Measurements from ENCODE around the gene AMER2. TPM values are rescaled to one million over a fixed set of nuclear protein-coding genes. Genes with fewer than 3 reads are reported as not detected.

AMER2 gene
- total RNA-seq, 4 donors from 2014 or later: 0.09 to 2.4 TPM; not detected in 2

- no peak for TF ChIP-seq POLR2A (IDR thresholded peaks at IDR 0.05)
- no peak for TF ChIP-seq CTCF (IDR thresholded peaks at IDR 0.05)
- Histone ChIP-seq H3K27ac (no peak overlapping the region), H3K36me3 (no peaks in the 10 kb centered on the region), H3K9me3 (no peaks in the 10 kb centered on the region), H3K4me1 (no peaks in the 10 kb centered on the region), H3K4me3 (no peak overlapping the region), H3K27me3 (peaks cover 0 to 23% of the 10 kb centered on the region in 2 donors)
- intact Hi-C loops (cut with DNase I; ENCODE audit: low total_unique reads): no loop called here
- no peak for DNase-seq
Observed at GRCh38 chr13:25174304-25174703, 2.2 kb upstream of the AMER2 start.

GRCh38 chr13:25172303-25172630, 179 bp upstream of the AMER2 start:
- Histone ChIP-seq H3K36me3 (no peaks in the 10 kb centered on the region), H3K9me3 (no peaks in the 10 kb centered on the region), H3K27ac (no peak overlapping the region), H3K4me3 (no peak overlapping the region), H3K27me3 (peaks cover 0 to 23% of the 10 kb centered on the region in 2 donors), H3K4me1 (no peaks in the 10 kb centered on the region)
- TF ChIP-seq CTCF (IDR thresholded peaks at IDR 0.05) (no peak), POLR2A (IDR thresholded peaks at IDR 0.05) (no peak)
- no peak for DNase-seq
- intact Hi-C loops (cut with DNase I; ENCODE audit: low total_unique reads): no loop called here

GRCh38 chr13:25171170-25171516, 945 bp downstream of the AMER2 start:
- H3K27me3 ChIP-seq: peaks cover 0 to 23% of the 10 kb centered on the region in 2 donors
- H3K27ac ChIP-seq: no peak overlapping the region
- TF ChIP-seq CTCF (IDR thresholded peaks at IDR 0.05): no peak
- TF ChIP-seq POLR2A (IDR thresholded peaks at IDR 0.05): no peak
- no peaks in the 10 kb centered on the region for H3K4me1 ChIP-seq
- DNase-seq: no peak
- no peaks in the 10 kb centered on the region for H3K9me3 ChIP-seq
- no peaks in the 10 kb centered on the region for H3K36me3 ChIP-seq
- intact Hi-C loops (cut with DNase I; ENCODE audit: low total_unique reads): no loop called here
- no peak overlapping the region for H3K4me3 ChIP-seq

- Histone ChIP-seq H3K9me3 (no peaks in the 10 kb centered on the region), H3K27me3 (peaks cover 0 to 23% of the 10 kb centered on the region in 2 donors), H3K36me3 (no peaks in the 10 kb centered on the region), H3K4me3 (no peak overlapping the region), H3K4me1 (no peaks in the 10 kb centered on the region), H3K27ac (no peak overlapping the region)
- DNase-seq: no peak
- TF ChIP-seq CTCF (IDR thresholded peaks at IDR 0.05) (no peak), POLR2A (IDR thresholded peaks at IDR 0.05) (no peak)
- intact Hi-C loops (cut with DNase I; ENCODE audit: low total_unique reads): no loop called here
Observed at GRCh38 chr13:25170554-25171111, 1.5 kb downstream of the AMER2 start.

- Histone ChIP-seq H3K9me3 (no peaks in the 10 kb centered on the region), H3K36me3 (no peaks in the 10 kb centered on the region), H3K4me3 (no peak overlapping the region), H3K27ac (no peak overlapping the region), H3K27me3 (peaks cover 0 to 23% of the 10 kb centered on the region in 2 donors), H3K4me1 (no peaks in the 10 kb centered on the region)
- intact Hi-C loops (cut with DNase I; ENCODE audit: low total_unique reads): no loop called here
- no peak for DNase-seq
- TF ChIP-seq CTCF (IDR thresholded peaks at IDR 0.05) (no peak), POLR2A (IDR thresholded peaks at IDR 0.05) (no peak)
Observed at GRCh38 chr13:25169951-25170553, 2.0 kb downstream of the AMER2 start.
